HepG2 (cell line): ENCODE measurements around the gene STRN3. TPM values are rescaled to one million over a fixed set of nuclear protein-coding genes. Genes with fewer than 3 reads are reported as not detected.

Source experiments
- FOSL2 ChIP-seq: sonication (generic); formaldehyde crosslinking; IDR thresholded peaks from 2 replicates; pipeline ENCODE4 v1.4.0; 2020; ENCODE audit warnings: missing genetic modification reagents
- HMGXB3 ChIP-seq: sonication (generic); formaldehyde crosslinking; IDR thresholded peaks from 2 replicates; pipeline ENCODE4 v1.4.0; 2020; ENCODE audit warnings: missing genetic modification reagents, borderline replicate concordance
- HOXA3 ChIP-seq: sonication (generic); formaldehyde crosslinking; IDR thresholded peaks from 2 replicates; pipeline ENCODE4 v1.5.0; 2020; ENCODE audit warnings: missing genetic modification reagents
- KLF16 ChIP-seq, 2 experiments: sonication (generic) in 1 of 2; formaldehyde crosslinking in 1 of 2; IDR thresholded peaks; 2 replicates each; pipeline versions ENCODE4 v1.6.1 to v1.8.0; 2016 to 2023; ENCODE audit warnings: missing genetic modification reagents in 2 of 2, missing compliant biosample characterization in 1 of 2
- LRRFIP1 ChIP-seq: sonication (generic); formaldehyde crosslinking; conservative IDR thresholded peaks from 2 replicates; pipeline ENCODE4 v1.4.0; 2020; ENCODE audit warnings: missing genetic modification reagents
- PCBP1 ChIP-seq: fragments of 200-400 bp; formaldehyde crosslinking; IDR thresholded peaks from 2 replicates; pipeline ENCODE4 v1.6.1; 2017; ENCODE audit warnings: mild to moderate bottlenecking, low read depth, low read length, borderline replicate concordance
- PHF20 ChIP-seq: sonication (generic); formaldehyde crosslinking; IDR thresholded peaks from 2 replicates; pipeline ENCODE4 v1.5.0; 2020; ENCODE audit warnings: mild to moderate bottlenecking, missing genetic modification reagents
- RARA ChIP-seq: IDR thresholded peaks from 2 replicates; pipeline ENCODE4 v1.6.1; 2016; ENCODE audit warnings: missing genetic modification reagents, missing compliant biosample characterization
- RCOR2 ChIP-seq: IDR thresholded peaks from 2 replicates; pipeline ENCODE4 v1.6.1; 2016; ENCODE audit warnings: missing biosample characterization, missing genetic modification reagents
- SALL1 ChIP-seq: sonication (generic); formaldehyde crosslinking; IDR thresholded peaks from 2 replicates; pipeline ENCODE4 v1.8.0; 2022; ENCODE audit warnings: mild to moderate bottlenecking, missing genetic modification reagents
- SIX1 ChIP-seq: sonication (generic); formaldehyde crosslinking; IDR thresholded peaks from 2 replicates; pipeline ENCODE4 v1.4.0; 2020; ENCODE audit warnings: missing genetic modification reagents, borderline replicate concordance
- TFE3 ChIP-seq: IDR thresholded peaks from 2 replicates; pipeline ENCODE4 v1.6.1; 2016
- ZFP1 ChIP-seq: IDR thresholded peaks from 2 replicates; pipeline ENCODE4 v1.6.1; 2016
- ZFP37 ChIP-seq: sonication (generic); formaldehyde crosslinking; IDR thresholded peaks from 2 replicates; pipeline ENCODE4 v1.4.0; 2020; ENCODE audit warnings: missing genetic modification reagents, borderline replicate concordance
- ZNF121 ChIP-seq: sonication (generic); formaldehyde crosslinking; IDR thresholded peaks from 2 replicates; pipeline ENCODE4 v1.5.0; 2020; ENCODE audit warnings: mild to moderate bottlenecking, missing genetic modification reagents
- ZNF382 ChIP-seq: sonication (generic); formaldehyde crosslinking; IDR thresholded peaks from 2 replicates; pipeline ENCODE4 v1.5.0; 2020; ENCODE audit warnings: missing genetic modification reagents, mild to moderate bottlenecking, borderline replicate concordance
- ZNF607 ChIP-seq: sonication (generic); formaldehyde crosslinking; IDR thresholded peaks from 2 replicates; pipeline ENCODE4 v1.5.1; 2020; ENCODE audit warnings: missing genetic modification reagents, mild to moderate bottlenecking, borderline replicate concordance
- ZNF644 ChIP-seq: IDR thresholded peaks from 2 replicates; pipeline ENCODE4 v1.6.1; 2016; ENCODE audit warnings: low read depth
- ZSCAN9 ChIP-seq: IDR thresholded peaks from 2 replicates; pipeline ENCODE4 v1.6.1; 2016; ENCODE audit warnings: borderline replicate concordance
- polyA plus RNA-seq, 8 experiments: library from polyadenylated mRNA; depleted of rRNA in 3 of 8; stranded (reverse) in 7 of 8; unstranded in 1 of 8; fragments of >200 nt; fragmentation: Illumina TruSeq in 4 of 8; extraction: Trizol in 4 of 8; gene quantifications; 2 replicates each; pipeline versions ENCODE4 v1.2.1 to v1.2.3, GENCODE V29; 2011 to 2016; ENCODE audit warnings: low read depth in 4 of 8, missing spikeins in 1 of 8, mixed read lengths in 1 of 8; ENCODE audit not compliant: insufficient read depth in 1 of 8
- total RNA-seq, 5 experiments: library from RNA; depleted of rRNA; stranded (reverse); fragments of >200 nt; fragmentation: Illumina TruSeq; extraction: Trizol; gene quantifications; 2 replicates each; pipeline ENCODE4 v1.2.3, GENCODE V29; 2016; ENCODE audit warnings: low read depth in 1 of 5
- TF ChIP-seq, protein P1 (sequence below): sonication (generic); formaldehyde crosslinking; IDR thresholded peaks from 2 replicates; pipeline ENCODE4 v1.8.0; 2023; ENCODE audit warnings: mild to moderate bottlenecking, missing genetic modification reagents

Gene STRN3
- total and polyA plus RNA-seq, 2 of the 13 experiments (the other 11 are each of a cell fraction or from before 2014, with no cell fraction given), result 49.4 to 123 TPM

- TF ChIP-seq TFE3 (CRISPR knock-in tag) (peak; percentile 84), RARA (CRISPR knock-in tag) (peak; percentile 81), HOXA3 (no peak; the same call in 1 of the 2 replicates), SALL1 (CRISPR knock-in tag) (peak; percentile 66; the same call in 1 of the 2 replicates), ZNF607 (CRISPR knock-in tag) (no peak), ZNF644 (CRISPR knock-in tag) (peak; percentile 55; the same call in 1 of the 2 replicates), ZFP1 (0 out of 2 replicates have a peak, but pooled peaks have one; percentile 53), ZFP37 (CRISPR knock-in tag) (0 out of 2 replicates have a peak, but pooled peaks have one; percentile 19), PCBP1 (no peak), HMGXB3 (CRISPR knock-in tag) (0 out of 2 replicates have a peak, but pooled peaks have one; percentile 17), ZNF382 (CRISPR knock-in tag) (0 out of 2 replicates have a peak, but pooled peaks have one; percentile 58), ZNF121 (peak; percentile 54; the same call in 1 of the 2 replicates), LRRFIP1 (CRISPR knock-in tag) (0 out of 2 replicates have a peak, but pooled peaks have one; percentile 4), PHF20 (CRISPR knock-in tag) (no peak), RCOR2 (CRISPR knock-in tag) (peak; percentile 66; the same call in 1 of the 2 replicates), ZSCAN9 (CRISPR knock-in tag) (peak; percentile 39; the same call in 1 of the 2 replicates), KLF16 (CRISPR knock-in tag; IDR thresholded peaks at IDR 0.05) (0 out of 4 replicates have a peak, but pooled peaks of 1 of the 2 experiments have one; percentile 45), SIX1 (CRISPR knock-in tag) (no peak), FOSL2 (CRISPR knock-in tag) (peak; percentile 80)
- TF ChIP-seq, protein P1, sequence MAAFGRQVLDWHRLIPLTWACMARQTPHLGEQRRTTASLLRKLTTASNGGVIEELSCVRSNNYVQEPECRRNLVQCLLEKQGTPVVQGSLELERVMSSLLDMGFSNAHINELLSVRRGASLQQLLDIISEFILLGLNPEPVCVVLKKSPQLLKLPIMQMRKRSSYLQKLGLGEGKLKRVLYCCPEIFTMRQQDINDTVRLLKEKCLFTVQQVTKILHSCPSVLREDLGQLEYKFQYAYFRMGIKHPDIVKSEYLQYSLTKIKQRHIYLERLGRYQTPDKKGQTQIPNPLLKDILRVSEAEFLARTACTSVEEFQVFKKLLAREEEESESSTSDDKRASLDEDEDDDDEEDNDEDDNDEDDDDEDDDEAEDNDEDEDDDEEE, result no peak
Measured at GRCh38 chr14:31038521-31039166, 12.5 kb upstream of the STRN3 start (continued).
